Activated T-helper 17 cell treated with anti-CD3 and anti-CD28 coated beads, Interleukin-2, amount 50 U/mL, for 72 hours (primary cell): ENCODE results near the gene STAP2. TPM values are rescaled to one million over a fixed set of nuclear protein-coding genes. Genes with fewer than 3 reads are reported as not detected.

ENCODE experiments used
- total RNA-seq, 2 donors: library from RNA; stranded (reverse); gene quantifications; one replicate each; pipeline ENCODE4 v1.2.3, GENCODE V29; 2022

STAP2 gene
- total RNA-seq, 2 donors from 2014 or later: 13.3 to 17.4 TPM

Other genes with a start within 250 kb of the STAP2 start
- 100 to 1,000 TPM; 143 to 155 TPM for gene MAP2K2, start 214.7 kb downstream of the STAP2 start, total RNA-seq
- gene CREB3L3, start 185.2 kb downstream of the STAP2 start, total RNA-seq: 1 to 10 TPM in 1 of 2 donors, not detected in 1; 1.1 TPM
- 10 to 100 TPM; 37.9 to 38.9 TPM for gene SIRT6, start 156.3 kb downstream of the STAP2 start, total RNA-seq
- 1 to 10 TPM; 1.2 to 2.5 TPM for gene ANKRD24, start 156.1 kb downstream of the STAP2 start, total RNA-seq
- 10 to 100 TPM; 18.3 to 23.6 TPM for gene EBI3, start 109.3 kb downstream of the STAP2 start, total RNA-seq
- gene YJU2, start 91.7 kb downstream of the STAP2 start, total RNA-seq: 10 to 100 TPM; 22.5 to 22.6 TPM
- not detected for gene SHD, start 59.6 kb downstream of the STAP2 start, total RNA-seq
- 1 to 10 TPM; 2.5 to 4.1 TPM for gene TMIGD2, start 36.4 kb downstream of the STAP2 start, total RNA-seq
- 10 to 100 TPM in 1 of 2 donors, 1 to 10 TPM in 1; 8.3 to 13.1 TPM for gene FSD1, start 34.2 kb downstream of the STAP2 start, total RNA-seq
- gene MPND, start 4.7 kb upstream of the STAP2 start, total RNA-seq: 10 to 100 TPM; 15.5 to 19.7 TPM
- gene SH3GL1, start 61.7 kb upstream of the STAP2 start, total RNA-seq: 10 to 100 TPM; 49.1 to 67.1 TPM
- 10 to 100 TPM; 67.9 to 96.7 TPM for gene CHAF1A, start 63.8 kb upstream of the STAP2 start, total RNA-seq
- 10 to 100 TPM; 37.4 to 40.1 TPM for gene UBXN6, start 119.0 kb upstream of the STAP2 start, total RNA-seq
- gene HDGFL2, start 133.5 kb upstream of the STAP2 start, total RNA-seq: 10 to 100 TPM; 30.7 to 39.3 TPM
- under 1 TPM in 1 of 2 donors, not detected in 1; 0.05 TPM for gene PLIN4, start 179.7 kb upstream of the STAP2 start, total RNA-seq
- gene PLIN5, start 196.4 kb upstream of the STAP2 start, total RNA-seq: under 1 TPM in 1 of 2 donors, not detected in 1; 0.17 TPM
- gene LRG1, start 201.2 kb upstream of the STAP2 start, total RNA-seq: under 1 TPM; 0.53 to 0.93 TPM
- gene SEMA6B, start 220.9 kb upstream of the STAP2 start, total RNA-seq: under 1 TPM in 1 of 2 donors, not detected in 1; 0.05 TPM